Measurements from ENCODE around the gene KCNIP2.

- TF ChIP-seq POLR2A (IDR thresholded peaks at IDR 0.05) (no peak), CTCF (IDR thresholded peaks at IDR 0.05) (peak; percentile 37 to 77 (median 64))
These were observed 45.9 kb upstream of the KCNIP2 start for GRCh38 chr10:101889256-101890210.
